GM13977 (cell line): Measurements from ENCODE around the gene SLC19A1.

Experiments
- DNase-seq: peaks from one replicate; pipeline ENCODE4 v3.0.0; 2012; ENCODE audit warnings: low spot score
- CTCF ChIP-seq: IDR thresholded peaks from 2 replicates; pipeline ENCODE4 v1.5.1; 2012; ENCODE audit warnings: mild to moderate bottlenecking, control low read depth; ENCODE audit not compliant: insufficient read depth; ENCODE audit errors: extremely low read depth, missing control alignments
- in situ Hi-C: fragments of 300-500 bp; cut with MboI; formaldehyde crosslinking; loops from one replicate; pipeline ENCODE4 v1.12.0; 2022; ENCODE audit warnings: low sequenced_read_pairs, low pct_unique_long_range_greater_than_20kb, mixed read lengths, inconsistent platforms; ENCODE audit not compliant: unreplicated experiment

The SLC19A1 gene

GRCh38 chr21:45471525-45472221 is 70.6 kb downstream of the SLC19A1 start:
- DNase-seq, result no peak
- in situ Hi-C loops, result no loop called here
- TF ChIP-seq CTCF, result no peak

- TF ChIP-seq CTCF, result no peak
- in situ Hi-C loops, result no loop called here
- no peak for DNase-seq
Observed at GRCh38 chr21:45470773-45471524, 71.3 kb downstream of the SLC19A1 start.

- in situ Hi-C loops, result no loop called here
- no peak for TF ChIP-seq CTCF
- no peak for DNase-seq
Observed at GRCh38 chr21:45470087-45470515, 72.1 kb downstream of the SLC19A1 start.

GRCh38 chr21:45469273-45470086 is 72.8 kb downstream of the SLC19A1 start:
- TF ChIP-seq CTCF, result no peak
- in situ Hi-C loops, result no loop called here
- DNase-seq, result no peak

GRCh38 chr21:45468971-45469272 is 73.3 kb downstream of the SLC19A1 start:
- no peak for TF ChIP-seq CTCF
- no peak for DNase-seq
- in situ Hi-C loops, result no loop called here

- DNase-seq, result no peak
- no peak for TF ChIP-seq CTCF
- in situ Hi-C loops, result no loop called here
Observed at GRCh38 chr21:45468051-45468970, 73.9 kb downstream of the SLC19A1 start.
